NCI-H1930 (cell line): ENCODE data around the gene SRSF3.
"Not testable (repeated sequence)": the region's sequence is repeated elsewhere in the genome, so short reads cannot be mapped to it uniquely, and the experiment has no call there.

ENCODE experiments used
- DNase-seq, 2 experiments: peaks; one replicate each; lab custom pipeline; 2025; lab: John Stamatoyannopoulos, UW

SRSF3 gene

GRCh38 chr6:36605143-36605542 is 11.0 kb downstream of the SRSF3 start:
- no peak for DNase-seq

GRCh38 chr6:36605560-36606391 is 11.6 kb downstream of the SRSF3 start:
- DNase-seq = no peak

GRCh38 chr6:36607305-36607682 is 13.1 kb downstream of the SRSF3 start:
- DNase-seq = not testable (repeated sequence)

GRCh38 chr6:36607683-36608386 is 13.7 kb downstream of the SRSF3 start:
- DNase-seq = no peak

GRCh38 chr6:36608788-36609563 is 14.8 kb downstream of the SRSF3 start:
- no peak for DNase-seq

GRCh38 chr6:36609582-36609981 is 15.4 kb downstream of the SRSF3 start:
- no peak for DNase-seq

GRCh38 chr6:36610041-36610955 is 16.1 kb downstream of the SRSF3 start:
- DNase-seq = no peak

- no peak for DNase-seq
These were observed 16.8 kb downstream of the SRSF3 start for GRCh38 chr6:36610956-36611336.

GRCh38 chr6:36611679-36612078 is 17.5 kb downstream of the SRSF3 start:
- DNase-seq = not testable (repeated sequence)

GRCh38 chr6:36612101-36612625 is 18.0 kb downstream of the SRSF3 start:
- DNase-seq = no peak

- DNase-seq = no peak
These were observed 19.2 kb downstream of the SRSF3 start for GRCh38 chr6:36613200-36613995.

GRCh38 chr6:36615018-36615761 is 21.0 kb downstream of the SRSF3 start:
- DNase-seq = no peak

- no peak for DNase-seq
These were observed 22.8 kb downstream of the SRSF3 start for GRCh38 chr6:36616893-36617521.

- DNase-seq = no peak
These were observed 24.5 kb downstream of the SRSF3 start for GRCh38 chr6:36618366-36619355.

GRCh38 chr6:36621371-36621855 is 27.3 kb downstream of the SRSF3 start:
- no peak for DNase-seq

GRCh38 chr6:36622901-36623546 is 28.9 kb downstream of the SRSF3 start:
- no peak for DNase-seq
